ENCODE data around the gene RGL1. TPM values are rescaled to one million over a fixed set of nuclear protein-coding genes. Genes with fewer than 3 reads are reported as not detected.

RGL1 gene
- total RNA-seq, 2 experiments from 2014 or later, result 1.3 to 1.4 TPM

DNA sequence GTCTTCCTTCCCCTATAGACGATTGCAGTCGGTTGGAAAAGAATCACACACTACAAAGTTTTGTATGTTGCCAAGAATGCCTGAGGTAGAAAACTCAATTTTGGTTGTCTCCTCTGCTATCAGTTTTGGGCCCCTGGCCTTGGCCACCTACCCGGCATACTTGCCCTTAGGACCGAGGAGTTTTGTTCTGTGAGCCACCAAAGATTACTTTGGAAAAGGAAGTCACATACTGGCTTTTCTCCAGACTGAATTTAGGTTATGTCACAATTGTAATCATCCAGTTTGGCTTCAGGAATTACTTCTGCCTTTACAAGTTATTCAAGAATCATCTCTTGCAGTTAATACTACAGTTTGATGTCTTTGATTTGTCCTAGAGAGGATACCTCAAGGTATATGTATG, 71.4 kb downstream of the RGL1 start:
- no peak for ATAC-seq
- CTCF ChIA-PET, result interaction anchor here (1.4 kb wide), 1 partner anchor 40 kb away, joined by 5 read pairs; no protein-coding TSS in a partner anchor
- H3K27me3 Mint-ChIP-seq (ENCODE audit: low read depth), result no peaks in the 10 kb centered on the region
- H3K36me3 Mint-ChIP-seq (ENCODE audit: low read depth), result peaks cover 2% of the 10 kb centered on the region
- no peak overlapping the region for H3K4me3 Mint-ChIP-seq
- POLR2A ChIA-PET, result interaction anchor here (0.6 kb wide), 1 partner anchor 19 kb away, joined by 3 read pairs; no protein-coding TSS in a partner anchor
- H3K27ac Mint-ChIP-seq, result no peak overlapping the region
- DNase-seq, result no peak
- no peaks in the 10 kb centered on the region for H3K9me3 Mint-ChIP-seq (ENCODE audit: insufficient read depth)
- H3K4me1 Mint-ChIP-seq (ENCODE audit: low read depth), result peaks cover 13% of the 10 kb centered on the region

DNA sequence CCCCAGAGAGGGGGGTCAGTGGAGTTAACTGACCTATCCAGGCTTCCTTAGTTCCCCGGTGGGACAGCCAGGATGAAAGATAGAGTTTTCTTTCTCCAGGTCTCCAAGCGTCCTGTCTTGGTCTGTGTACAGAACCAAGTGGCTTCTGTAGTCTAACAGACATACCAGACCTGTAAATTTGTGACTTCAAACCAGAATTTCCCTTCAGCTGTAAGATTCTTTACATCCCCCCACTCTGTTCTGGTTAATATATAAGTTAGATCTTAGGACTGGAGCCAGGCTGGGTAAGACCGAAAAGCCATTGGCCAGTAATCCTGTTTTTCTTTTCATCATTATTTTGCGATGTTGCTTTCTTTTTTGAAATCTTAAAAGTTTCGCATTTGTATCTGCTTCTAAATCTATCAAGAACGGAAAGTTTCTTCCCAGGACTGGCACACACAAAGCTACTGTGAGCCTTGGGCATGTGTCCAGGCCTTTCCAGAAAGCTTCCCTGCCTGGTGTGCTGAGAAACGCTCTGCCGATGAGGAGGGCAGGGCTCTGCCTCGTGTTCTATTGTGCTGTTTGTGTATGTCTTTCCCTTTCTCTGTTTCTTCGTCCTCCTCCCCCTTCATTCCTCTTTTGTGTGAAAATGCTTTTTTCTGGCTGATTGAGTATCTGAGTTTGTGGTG, 72.3 kb downstream of the RGL1 start:
- Mint-ChIP-seq H3K9me3 (ENCODE audit: insufficient read depth) (no peaks in the 10 kb centered on the region), H3K27ac (no peak overlapping the region), H3K27me3 (ENCODE audit: low read depth) (no peaks in the 10 kb centered on the region), H3K4me3 (no peak overlapping the region), H3K36me3 (ENCODE audit: low read depth) (peaks cover 2% of the 10 kb centered on the region), H3K4me1 (ENCODE audit: low read depth) (peaks cover 13% of the 10 kb centered on the region)
- DNase-seq, result no peak
- ChIA-PET CTCF (no interaction called here), POLR2A (no interaction called here)
- no peak for ATAC-seq

DNA sequence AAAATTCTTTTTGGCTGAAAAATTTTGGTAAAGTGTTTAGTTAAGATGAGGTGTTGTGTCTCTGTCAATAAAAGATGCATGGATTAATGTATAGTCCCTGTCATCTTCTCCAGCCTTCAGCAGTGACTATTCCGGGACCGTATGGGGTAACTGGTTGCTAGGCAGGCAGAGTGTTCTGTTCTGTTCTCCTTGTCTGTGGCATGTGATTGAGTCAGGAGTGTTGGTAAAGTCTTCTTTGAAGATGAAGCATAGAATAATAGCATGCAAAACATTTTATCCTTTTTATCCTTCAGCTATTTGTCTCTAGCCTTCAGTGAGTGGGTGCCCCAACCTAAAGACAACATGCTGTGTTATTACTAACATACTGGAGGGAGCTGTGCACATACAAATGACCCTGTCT, 74.6 kb downstream of the RGL1 start:
- peaks cover 1% of the 10 kb centered on the region for H3K4me1 Mint-ChIP-seq (ENCODE audit: low read depth)
- POLR2A ChIA-PET, result no interaction called here
- no peaks in the 10 kb centered on the region for H3K27me3 Mint-ChIP-seq (ENCODE audit: low read depth)
- CTCF ChIA-PET, result no interaction called here
- no peak overlapping the region for H3K4me3 Mint-ChIP-seq
- H3K9me3 Mint-ChIP-seq (ENCODE audit: insufficient read depth), result no peaks in the 10 kb centered on the region
- H3K27ac Mint-ChIP-seq, result no peak overlapping the region
- DNase-seq, result no peak
- ATAC-seq, result no peak
- H3K36me3 Mint-ChIP-seq (ENCODE audit: low read depth), result peaks cover under 1% of the 10 kb centered on the region

DNA sequence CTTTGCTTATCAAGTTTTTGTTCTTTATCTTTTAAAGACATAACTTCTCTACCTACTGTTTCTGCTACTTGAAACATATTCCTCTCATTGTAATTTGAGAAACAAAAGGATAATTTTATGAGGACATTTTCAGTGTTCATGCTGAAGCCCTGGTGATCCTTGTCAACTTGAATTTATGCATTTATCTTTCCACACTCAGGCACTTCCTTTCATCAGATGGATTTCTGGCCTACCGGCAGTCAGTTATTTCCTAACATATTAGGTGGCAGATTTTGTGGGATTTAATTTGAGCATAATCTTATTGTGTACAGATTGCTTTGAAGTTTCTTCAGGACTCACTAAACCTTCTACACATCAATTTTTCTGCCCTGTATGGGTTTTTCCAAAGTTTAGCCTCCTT, 75.0 kb downstream of the RGL1 start:
- Mint-ChIP-seq H3K9me3 (ENCODE audit: insufficient read depth) (no peaks in the 10 kb centered on the region), H3K4me1 (ENCODE audit: low read depth) (no peaks in the 10 kb centered on the region), H3K27me3 (ENCODE audit: low read depth) (no peaks in the 10 kb centered on the region), H3K4me3 (no peak overlapping the region), H3K36me3 (ENCODE audit: low read depth) (no peaks in the 10 kb centered on the region), H3K27ac (no peak overlapping the region)
- ChIA-PET POLR2A (no interaction called here), CTCF (no interaction called here)
- no peak for DNase-seq
- no peak for ATAC-seq

DNA sequence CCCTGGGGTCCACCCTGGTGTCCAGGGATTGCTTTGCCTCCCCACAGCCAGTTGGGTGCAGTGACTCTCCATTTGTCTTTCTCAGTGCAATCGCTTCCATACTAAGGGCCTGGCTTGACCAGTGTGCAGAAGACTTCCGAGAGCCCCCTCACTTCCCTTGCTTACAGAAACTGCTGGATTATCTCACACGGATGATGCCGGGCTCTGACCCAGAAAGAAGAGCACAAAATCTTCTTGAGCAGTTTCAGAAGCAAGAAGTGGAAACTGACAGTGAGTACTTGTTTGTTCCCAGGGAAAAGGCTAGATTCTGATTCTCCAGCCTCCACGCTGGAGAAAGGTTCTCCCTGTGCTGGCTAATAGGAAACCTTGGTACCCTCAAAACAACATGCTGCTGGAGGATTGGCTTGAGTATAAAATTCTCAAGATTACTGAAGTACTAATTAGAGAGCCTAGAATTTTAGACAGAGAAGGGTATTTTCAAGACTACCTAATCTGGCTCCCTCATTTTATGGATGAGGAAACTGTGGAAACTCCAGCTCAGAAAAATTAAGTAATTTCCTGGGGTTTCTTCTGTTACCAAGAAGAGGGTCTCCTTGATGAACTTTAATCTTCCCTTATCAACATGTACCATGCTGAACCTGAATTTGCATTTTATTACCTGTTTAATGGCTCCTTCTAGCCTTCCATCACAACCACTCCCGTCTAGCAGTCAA, 75.8 kb downstream of the RGL1 start:
- Mint-ChIP-seq H3K4me1 (ENCODE audit: low read depth) (no peaks in the 10 kb centered on the region), H3K36me3 (ENCODE audit: low read depth) (no peaks in the 10 kb centered on the region), H3K27me3 (ENCODE audit: low read depth) (no peaks in the 10 kb centered on the region), H3K4me3 (no peak overlapping the region), H3K9me3 (ENCODE audit: insufficient read depth) (no peaks in the 10 kb centered on the region), H3K27ac (no peak overlapping the region)
- DNase-seq, result no peak
- no peak for ATAC-seq
- ChIA-PET POLR2A (no interaction called here), CTCF (no interaction called here)

DNA sequence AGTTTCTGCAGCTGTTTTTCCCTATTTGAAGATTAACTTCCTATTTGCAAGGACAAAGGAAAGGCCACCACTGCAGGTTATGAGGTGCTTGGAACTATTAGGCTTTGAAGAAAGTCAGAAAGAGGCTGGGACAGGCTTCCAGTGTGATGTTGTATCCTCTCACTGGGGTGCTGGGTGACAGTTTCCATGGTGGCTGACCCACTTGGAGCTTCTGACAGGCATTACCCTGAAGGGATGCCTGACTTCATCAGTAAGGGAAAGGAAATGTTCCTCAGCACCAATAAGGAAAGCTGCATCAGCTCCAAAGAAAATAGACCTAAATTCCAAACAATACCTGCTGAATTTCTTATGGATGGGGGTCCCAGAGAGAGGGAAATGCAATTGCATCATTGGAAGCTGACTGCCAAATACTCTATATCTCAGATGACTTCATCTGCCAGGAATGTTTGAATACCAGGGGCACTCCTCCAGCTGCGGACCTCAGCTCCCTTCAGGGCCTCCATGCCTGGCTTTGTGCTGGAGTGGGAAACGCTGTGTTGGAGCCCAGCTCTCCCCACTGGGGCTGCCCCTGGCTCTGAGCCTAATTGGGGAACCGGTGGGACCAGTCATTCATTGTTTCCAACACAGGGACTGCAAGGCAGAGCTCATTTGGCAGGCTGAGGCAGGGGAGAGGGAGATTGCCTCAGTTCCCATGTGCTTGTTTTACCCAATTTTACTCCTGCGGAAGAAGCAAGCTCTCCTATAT, 76.6 kb downstream of the RGL1 start:
- no peaks in the 10 kb centered on the region for H3K27me3 Mint-ChIP-seq (ENCODE audit: low read depth)
- CTCF ChIA-PET, result no interaction called here
- no peaks in the 10 kb centered on the region for H3K36me3 Mint-ChIP-seq (ENCODE audit: low read depth)
- no peak overlapping the region for H3K27ac Mint-ChIP-seq
- no peak overlapping the region for H3K4me3 Mint-ChIP-seq
- DNase-seq (no peak), ATAC-seq (no peak)
- no peaks in the 10 kb centered on the region for H3K9me3 Mint-ChIP-seq (ENCODE audit: insufficient read depth)
- POLR2A ChIA-PET, result no interaction called here
- H3K4me1 Mint-ChIP-seq (ENCODE audit: low read depth), result no peaks in the 10 kb centered on the region

DNA sequence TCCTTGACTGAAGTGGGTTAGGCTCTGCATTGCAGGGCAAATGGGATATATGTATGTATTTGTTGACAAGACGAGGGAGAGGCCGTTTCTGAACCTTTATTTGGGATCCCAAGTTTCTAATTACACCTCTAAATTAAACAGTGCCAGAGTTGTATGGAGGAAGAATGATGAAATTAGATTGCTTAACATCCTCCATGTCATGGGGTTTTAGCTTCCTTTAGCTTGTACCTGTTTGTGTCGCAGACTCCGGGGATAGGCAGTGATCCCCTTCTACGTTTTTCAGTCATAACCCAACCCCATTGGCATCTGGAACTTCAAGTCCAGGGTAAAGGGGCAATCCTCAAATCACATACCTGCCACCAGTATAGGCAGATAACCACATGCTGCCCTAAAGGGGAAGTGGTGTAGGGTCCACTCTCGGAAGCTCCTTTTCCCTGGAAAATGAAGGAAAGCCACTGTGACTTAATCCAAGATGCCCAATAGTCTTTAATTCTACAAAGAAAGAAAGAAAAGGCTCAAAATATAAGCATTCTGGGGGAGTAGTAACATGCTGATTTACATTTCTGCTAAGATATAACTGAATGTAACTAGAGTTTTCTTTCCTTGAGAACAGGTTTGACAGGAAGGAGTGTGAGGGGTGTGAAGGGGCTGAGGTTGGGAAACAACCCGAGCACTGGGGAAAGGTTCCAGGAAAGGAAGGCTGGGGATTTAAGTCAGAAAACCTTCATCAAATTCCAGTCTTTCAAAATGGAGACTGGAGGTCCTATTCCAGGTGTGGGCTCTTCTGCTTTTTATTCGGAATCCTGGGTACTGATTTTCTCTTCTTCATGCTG, 77.6 kb downstream of the RGL1 start:
- CTCF ChIA-PET, result no interaction called here

DNA sequence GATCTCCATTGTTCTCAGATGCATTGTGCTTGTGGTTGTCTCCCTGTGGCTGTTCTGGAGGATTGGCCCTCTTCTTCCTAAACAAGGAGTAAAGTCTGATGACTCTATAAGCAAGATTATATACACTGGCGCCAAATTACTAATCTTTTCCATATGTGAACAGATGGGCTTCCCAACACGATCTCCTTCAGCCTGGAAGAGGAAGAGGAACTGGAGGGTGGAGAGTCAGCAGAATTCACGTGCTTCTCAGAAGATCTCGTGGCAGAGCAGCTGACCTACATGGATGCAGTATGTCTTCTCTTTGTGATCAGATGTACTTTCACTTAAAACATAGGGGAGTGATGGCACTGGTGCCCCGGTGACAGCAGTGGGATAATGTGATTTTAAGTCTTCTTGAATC, 78.7 kb downstream of the RGL1 start:
- Mint-ChIP-seq H3K27ac (no peak overlapping the region), H3K9me3 (ENCODE audit: insufficient read depth) (no peaks in the 10 kb centered on the region), H3K27me3 (ENCODE audit: low read depth) (no peaks in the 10 kb centered on the region), H3K36me3 (ENCODE audit: low read depth) (no peaks in the 10 kb centered on the region), H3K4me1 (ENCODE audit: low read depth) (peaks cover 16% of the 10 kb centered on the region), H3K4me3 (no peak overlapping the region)
- ChIA-PET POLR2A (interaction anchor here (0.5 kb wide), 1 partner anchor 8 kb away, joined by 3 read pairs; no protein-coding TSS in a partner anchor), CTCF (interaction anchor here (1.2 kb wide), 1 partner anchor 10 kb away, joined by 5 read pairs; no protein-coding TSS in a partner anchor)
- no peak for DNase-seq
- no peak for ATAC-seq

More for the DNA sequence above, 77.6 kb downstream of the RGL1 start:
- DNase-seq (no peak), ATAC-seq (no peak)
- POLR2A ChIA-PET, result no interaction called here
- H3K9me3 Mint-ChIP-seq (ENCODE audit: insufficient read depth), result no peaks in the 10 kb centered on the region
- no peaks in the 10 kb centered on the region for H3K36me3 Mint-ChIP-seq (ENCODE audit: low read depth)
- no peaks in the 10 kb centered on the region for H3K27me3 Mint-ChIP-seq (ENCODE audit: low read depth)
- H3K4me1 Mint-ChIP-seq (ENCODE audit: low read depth), result peaks cover 5% of the 10 kb centered on the region
- H3K4me3 Mint-ChIP-seq, result no peak overlapping the region
- H3K27ac Mint-ChIP-seq, result no peak overlapping the region

DNA sequence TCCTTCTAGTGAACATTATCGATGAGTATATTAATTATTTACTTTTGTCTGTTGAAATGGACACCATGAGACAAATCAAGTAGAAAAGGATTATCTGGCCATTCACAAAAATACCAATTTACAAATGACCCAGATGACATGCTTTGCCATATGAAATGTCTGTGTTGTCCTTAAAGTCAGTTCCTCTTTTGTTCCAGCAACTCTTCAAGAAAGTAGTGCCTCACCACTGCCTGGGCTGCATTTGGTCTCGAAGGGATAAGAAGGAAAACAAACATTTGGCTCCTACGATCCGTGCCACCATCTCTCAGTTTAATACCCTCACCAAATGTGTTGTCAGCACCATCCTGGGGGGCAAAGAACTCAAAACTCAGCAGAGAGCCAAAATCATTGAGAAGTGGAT, 79.6 kb downstream of the RGL1 start:
- no peak overlapping the region for H3K27ac Mint-ChIP-seq
- no peak overlapping the region for H3K4me3 Mint-ChIP-seq
- POLR2A ChIA-PET, result no interaction called here
- no peaks in the 10 kb centered on the region for H3K36me3 Mint-ChIP-seq (ENCODE audit: low read depth)
- no peaks in the 10 kb centered on the region for H3K27me3 Mint-ChIP-seq (ENCODE audit: low read depth)
- ATAC-seq, result no peak
- H3K4me1 Mint-ChIP-seq (ENCODE audit: low read depth), result peaks cover 24% of the 10 kb centered on the region
- CTCF ChIA-PET, result interaction anchor here (1.2 kb wide), 2 partner anchors 9 to 30 kb away, joined by 3 to 5 read pairs; no protein-coding TSS in a partner anchor
- DNase-seq, result no peak
- no peaks in the 10 kb centered on the region for H3K9me3 Mint-ChIP-seq (ENCODE audit: insufficient read depth)

DNA sequence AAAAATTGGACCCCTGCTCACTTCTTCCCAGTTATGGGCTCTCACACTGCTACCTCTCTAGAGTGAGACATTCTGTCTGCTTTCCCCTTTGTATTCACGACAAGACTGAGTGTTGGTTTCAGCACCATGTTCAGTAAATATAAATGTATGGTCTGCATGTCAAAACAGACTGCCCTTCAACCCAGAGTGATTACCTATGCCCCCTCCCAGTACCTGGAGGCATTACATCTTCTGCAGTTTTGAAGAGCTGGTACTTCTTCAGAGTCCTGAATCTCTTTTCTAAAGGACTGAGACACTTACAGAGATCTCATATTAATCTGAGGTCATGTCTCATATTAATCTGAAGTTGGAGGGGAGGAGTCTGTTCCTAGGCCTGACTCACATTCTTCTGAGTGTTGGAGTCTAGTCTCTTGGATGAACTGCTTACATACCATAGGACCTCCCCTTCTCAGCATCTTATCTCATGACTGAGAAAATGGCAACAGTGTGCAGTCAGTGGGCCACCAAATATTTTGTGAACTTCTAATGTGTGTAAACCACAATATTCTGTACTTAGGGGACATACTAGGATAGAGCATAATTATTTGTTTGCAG, 80.3 kb downstream of the RGL1 start:
- ChIA-PET CTCF (interaction anchor here (1.2 kb wide), 2 partner anchors 8 to 30 kb away, joined by 3 to 5 read pairs; no protein-coding TSS in a partner anchor), POLR2A (no interaction called here)
- ATAC-seq (no peak), DNase-seq (no peak)
- H3K4me3 Mint-ChIP-seq, result no peak overlapping the region
- no peaks in the 10 kb centered on the region for H3K27me3 Mint-ChIP-seq (ENCODE audit: low read depth)
- peaks cover 24% of the 10 kb centered on the region for H3K4me1 Mint-ChIP-seq (ENCODE audit: low read depth)
- H3K9me3 Mint-ChIP-seq (ENCODE audit: insufficient read depth), result no peaks in the 10 kb centered on the region
- no peaks in the 10 kb centered on the region for H3K36me3 Mint-ChIP-seq (ENCODE audit: low read depth)
- H3K27ac Mint-ChIP-seq, result no peak overlapping the region

DNA sequence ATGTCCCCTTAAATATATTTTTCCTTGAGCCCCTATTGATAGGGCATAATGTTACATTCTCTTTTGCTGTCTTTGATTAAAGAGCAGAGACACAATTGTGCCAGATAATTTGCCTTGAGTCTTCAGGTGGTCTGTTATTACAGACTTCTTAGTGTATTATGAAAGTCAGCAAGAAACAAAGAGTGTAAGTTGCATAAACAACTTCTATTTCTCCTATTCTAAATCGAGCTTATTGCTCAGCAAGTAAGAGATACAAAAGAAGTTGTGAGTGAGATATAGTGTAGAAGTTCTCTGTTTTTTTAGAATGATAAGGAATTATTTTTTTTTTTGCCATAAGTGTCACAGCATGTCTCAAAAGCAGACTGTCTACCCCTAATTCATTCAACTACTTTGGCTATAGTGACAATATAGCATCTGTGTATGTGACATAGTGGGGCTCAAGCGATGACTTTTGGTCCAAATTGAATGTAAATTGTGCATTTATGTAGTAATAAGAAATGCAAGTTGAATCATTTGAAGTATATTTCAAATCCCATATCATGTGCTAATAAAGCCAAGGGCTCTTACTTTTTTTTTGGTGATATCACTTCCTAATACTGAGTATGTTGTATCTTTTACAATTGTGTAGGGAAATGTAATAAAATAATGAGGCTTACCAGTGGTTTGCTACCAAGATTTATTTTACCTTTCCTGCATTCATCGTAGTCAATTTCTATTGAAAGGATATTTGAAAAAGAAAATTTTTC, 81.3 kb downstream of the RGL1 start:
- POLR2A ChIA-PET, result no interaction called here
- CTCF ChIA-PET, result no interaction called here

More for the DNA sequence above, 81.3 kb downstream of the RGL1 start:
- ATAC-seq (no peak), DNase-seq (no peak)
- no peak overlapping the region for H3K4me3 Mint-ChIP-seq
- no peaks in the 10 kb centered on the region for H3K27me3 Mint-ChIP-seq (ENCODE audit: low read depth)
- peaks cover 24% of the 10 kb centered on the region for H3K4me1 Mint-ChIP-seq (ENCODE audit: low read depth)
- no peaks in the 10 kb centered on the region for H3K9me3 Mint-ChIP-seq (ENCODE audit: insufficient read depth)
- no peak overlapping the region for H3K27ac Mint-ChIP-seq
- H3K36me3 Mint-ChIP-seq (ENCODE audit: low read depth), result no peaks in the 10 kb centered on the region

All from activated CD8-positive, alpha-beta T cell treated with anti-CD3 and anti-CD28 coated beads, Interleukin-2, amount 10 ng/mL, durations not matched to agents 7 days and 5 days (primary cell).